HepG2 (cell line): ENCODE results near the gene IL27RA. TPM values are rescaled to one million over a fixed set of nuclear protein-coding genes. Genes with fewer than 3 reads are reported as not detected.

Experiments used
- ATAC-seq: fragments of 200-7000 bp; cut with Tn5 transposase; 3 replicates; pipeline ENCODE4 v1.9.1; 2020; ENCODE audit warnings: mild to moderate bottlenecking, moderate library complexity
- BruUV-seq: library from RNA; stranded (reverse); fragments of 400-500 nt; replicated peaks from 2 replicates; lab custom pipeline; 2021; lab: Mats Ljungman, UMichigan
- CTCF ChIA-PET: fragments of 300-600 bp; formaldehyde crosslinking; extraction: SDS; loops from one replicate; lab custom pipeline; 2021; ENCODE audit warnings: low total read pairs, inconsistent platforms, low intra/inter-chr PET ratio; lab: Yijun Ruan, JAX
- POLR2A ChIA-PET: fragments of 350-600 bp; sonication (Branson Sonifier 250); formaldehyde crosslinking; loops from one replicate; lab custom pipeline; 2020; ENCODE audit warnings: antibody characterized with exemption, inconsistent platforms; lab: Yijun Ruan, JAX
- DNase-seq: peaks from one replicate; pipeline ENCODE4 v3.0.0-alpha.2; 2015; ENCODE audit warnings: low spot score
- FAIRE-seq: peaks from 3 replicates; lab custom pipeline; 2011; peaks lifted over from hg19 to GRCh38; lab: Jason Lieb, UNC
- H2AFZ ChIP-seq: one replicate; pipeline ENCODE4 v1.6.1; 2011; ENCODE audit warnings: low read length, inconsistent platforms
- H3K27ac ChIP-seq: fragments of 300-600 bp; 3 replicates; pipeline ENCODE4 v1.8.0; 2011; ENCODE audit warnings: mixed run types, mild to moderate bottlenecking, mixed read lengths, low read length, inconsistent platforms; ENCODE audit not compliant: insufficient read depth; ENCODE audit errors: extremely low read length
- H3K27me3 ChIP-seq, 2 experiments: fragments of 200-600 bp in 1 of 2; 2 replicates in 1 of 2; 3 replicates in 1 of 2; pipeline versions ENCODE4 v1.6.0 to v1.8.0; 2011; ENCODE audit warnings: low read length in 2 of 2, mild to moderate bottlenecking in 2 of 2, moderate library complexity in 2 of 2, inconsistent platforms in 1 of 2; ENCODE audit not compliant: insufficient read depth in 2 of 2, control insufficient read depth in 1 of 2
- H3K36me3 ChIP-seq, 2 experiments: fragments of 200-600 bp in 1 of 2; replicated peaks in 1 of 2; 2 replicates in 1 of 2; 3 replicates in 1 of 2; pipeline versions ENCODE4 v1.5.1 to v1.8.0; 2011; ENCODE audit warnings: low read length in 2 of 2, inconsistent platforms in 1 of 2; ENCODE audit not compliant: insufficient read depth in 2 of 2, control insufficient read depth in 1 of 2
- H3K4me1 ChIP-seq: 2 replicates; pipeline ENCODE4 v1.5.1; 2012; ENCODE audit warnings: low read length, inconsistent platforms; ENCODE audit not compliant: insufficient read depth
- H3K4me2 ChIP-seq: 2 replicates; pipeline ENCODE4 v1.6.0; 2011; ENCODE audit warnings: low read depth, low read length, inconsistent platforms
- H3K4me3 ChIP-seq, 3 experiments: fragments of 200-600 bp in 1 of 3; sonication (generic), shearing (Covaris generic) in 1 of 3; replicated peaks in 1 of 3; 2 replicates each; pipeline ENCODE4 v1.5.1; 2011 to 2016; ENCODE audit warnings: low read length in 3 of 3, inconsistent platforms in 2 of 3, low read depth in 2 of 3, mild to moderate bottlenecking in 2 of 3, control low read depth in 1 of 3, mixed read lengths in 1 of 3; ENCODE audit not compliant: insufficient read depth in 1 of 3
- H3K79me2 ChIP-seq: one replicate; pipeline ENCODE4 v1.6.1; 2011; ENCODE audit warnings: low read length, inconsistent platforms; ENCODE audit not compliant: insufficient read depth
- H3K9ac ChIP-seq: 2 replicates; pipeline ENCODE4 v1.6.0; 2011; ENCODE audit warnings: mild to moderate bottlenecking, low read depth, low read length, inconsistent platforms; ENCODE audit not compliant: insufficient read depth
- H3K9me3 ChIP-seq: 2 replicates; pipeline ENCODE4 v1.5.1; 2012; ENCODE audit warnings: mild to moderate bottlenecking, low read length
- H4K20me1 ChIP-seq: 2 replicates; pipeline ENCODE4 v1.6.0; 2011; ENCODE audit warnings: inconsistent platforms, mild to moderate bottlenecking, low read length, moderate library complexity; ENCODE audit not compliant: insufficient read depth
- FOXC1 ChIP-seq: sonication (generic); formaldehyde crosslinking; IDR thresholded peaks from 2 replicates; pipeline ENCODE4 v1.8.0; 2022; ENCODE audit warnings: mild to moderate bottlenecking, missing genetic modification reagents, borderline replicate concordance
- FOXJ3 ChIP-seq: sonication (generic); formaldehyde crosslinking; IDR thresholded peaks from 2 replicates; pipeline ENCODE4 v1.4.0; 2020; ENCODE audit warnings: missing genetic modification reagents, mild to moderate bottlenecking, borderline replicate concordance
- KLF12 ChIP-seq: sonication (generic); formaldehyde crosslinking; IDR thresholded peaks from 2 replicates; pipeline ENCODE4 v1.4.0; 2020; ENCODE audit warnings: missing genetic modification reagents, borderline replicate concordance
- MTF1 ChIP-seq: sonication (generic); formaldehyde crosslinking; IDR thresholded peaks from 2 replicates; pipeline ENCODE4 v1.5.0; 2020; ENCODE audit warnings: missing genetic modification reagents
- PLRG1 ChIP-seq: fragments of 450-650 bp; conservative IDR thresholded peaks from 2 replicates; pipeline ENCODE4 v1.6.1; 2016
- PRMT3 ChIP-seq: sonication (generic); formaldehyde crosslinking; IDR thresholded peaks from 2 replicates; pipeline ENCODE4 v1.8.1; 2022; ENCODE audit warnings: low read depth, mild to moderate bottlenecking, moderate library complexity, missing genetic modification reagents, borderline replicate concordance
- TAF1 ChIP-seq: sonication (generic); formaldehyde crosslinking; IDR thresholded peaks from 2 replicates; pipeline ENCODE4 v1.4.0; 2020; ENCODE audit warnings: missing genetic modification reagents
- TBX3 ChIP-seq: fragments of 450-650 bp; IDR thresholded peaks from 2 replicates; pipeline ENCODE4 v1.6.1; 2017; ENCODE audit warnings: antibody characterized with exemption, mild to moderate bottlenecking, inconsistent platforms, borderline replicate concordance
- TEAD2 ChIP-seq: sonication (generic); formaldehyde crosslinking; IDR thresholded peaks from 2 replicates; pipeline ENCODE4 v1.9.0; 2021; ENCODE audit warnings: missing genetic modification reagents
- THAP9 ChIP-seq: sonication (generic); formaldehyde crosslinking; IDR thresholded peaks from 2 replicates; pipeline ENCODE4; 2020; ENCODE audit warnings: missing genetic modification reagents, mild to moderate bottlenecking, borderline replicate concordance
- ZBTB10 ChIP-seq: sonication (generic); formaldehyde crosslinking; IDR thresholded peaks from 2 replicates; pipeline ENCODE4 v1.4.0; 2020; ENCODE audit warnings: missing genetic modification reagents, borderline replicate concordance
- ZBTB21 ChIP-seq: sonication (generic); formaldehyde crosslinking; IDR thresholded peaks from 2 replicates; pipeline ENCODE4 v1.4.0; 2020; ENCODE audit warnings: missing genetic modification reagents
- ZFP36L2 ChIP-seq: sonication (generic); formaldehyde crosslinking; IDR thresholded peaks from 2 replicates; pipeline ENCODE4 v1.4.0; 2020; ENCODE audit warnings: missing genetic modification reagents
- ZFP82 ChIP-seq: sonication (generic); formaldehyde crosslinking; IDR thresholded peaks from 2 replicates; pipeline ENCODE4 v1.5.1; 2020; ENCODE audit warnings: mild to moderate bottlenecking, missing genetic modification reagents, borderline replicate concordance
- ZNF3 ChIP-seq: IDR thresholded peaks from 2 replicates; pipeline ENCODE4 v1.7.0; 2017; ENCODE audit warnings: inconsistent platforms
- ZNF33A ChIP-seq: sonication (generic); formaldehyde crosslinking; IDR thresholded peaks from 2 replicates; pipeline ENCODE4 v1.5.1; 2020; ENCODE audit warnings: missing genetic modification reagents, mild to moderate bottlenecking, moderate library complexity, borderline replicate concordance
- ZNF382 ChIP-seq: sonication (generic); formaldehyde crosslinking; IDR thresholded peaks from 2 replicates; pipeline ENCODE4 v1.5.0; 2020; ENCODE audit warnings: missing genetic modification reagents, mild to moderate bottlenecking, borderline replicate concordance
- ZNF569 ChIP-seq: sonication (generic); formaldehyde crosslinking; IDR thresholded peaks from 2 replicates; pipeline ENCODE4 v1.5.0; 2020; ENCODE audit warnings: mild to moderate bottlenecking, missing genetic modification reagents, moderate library complexity, borderline replicate concordance
- WGBS: methylation state at CpG from one replicate; pipeline ENCODE4 v1.1.6; 2017; ENCODE audit warnings: low lambda C conversion rate; 5-methylcytosine and 5-hydroxymethylcytosine counted together
- in situ Hi-C: cut with HindIII; loops from 2 replicates; pipeline ENCODE4 v1.10.0; 2017; ENCODE audit warnings: low pct_unique_long_range_greater_than_20kb; ENCODE audit not compliant: extremely low pct_ligation_motif_present
- intact Hi-C: fragments of 100-400 bp; cut with micrococcal nuclease; formaldehyde crosslinking; loops from one replicate; pipeline ENCODE4 v1.10.0; 2022; ENCODE audit not compliant: unreplicated experiment
- polyA plus RNA-seq, 8 experiments: library from polyadenylated mRNA; depleted of rRNA in 3 of 8; stranded (reverse) in 7 of 8; unstranded in 1 of 8; fragments of >200 nt; fragmentation: Illumina TruSeq in 4 of 8; extraction: Trizol in 4 of 8; gene quantifications; 2 replicates each; pipeline versions ENCODE4 v1.2.1 to v1.2.3, GENCODE V29; 2011 to 2016; ENCODE audit warnings: low read depth in 4 of 8, missing spikeins in 1 of 8, mixed read lengths in 1 of 8; ENCODE audit not compliant: insufficient read depth in 1 of 8
- total RNA-seq, 5 experiments: library from RNA; depleted of rRNA; stranded (reverse); fragments of >200 nt; fragmentation: Illumina TruSeq; extraction: Trizol; gene quantifications; 2 replicates each; pipeline ENCODE4 v1.2.3, GENCODE V29; 2016; ENCODE audit warnings: low read depth in 1 of 5

Gene IL27RA
- total and polyA plus RNA-seq, 2 of the 13 experiments (the other 11 are each of a cell fraction or from before 2014, with no cell fraction given), result 3.5 to 8.1 TPM

GRCh38 chr19:14006766-14007562 lies 24.6 kb upstream of the IL27RA start:
- intact Hi-C loops (loop anchor here (1.0 to 5.0 kb wide), 2 partner anchors 55 to 65 kb away; partner anchors contain the start of genes DCAF15 and MISP3), in situ Hi-C loops (no loop called here)
- peak; percentile 46 for ATAC-seq
- Histone ChIP-seq H3K4me2 (peak overlapping the region; percentile 99), H2AFZ (peak overlapping the region; percentile 82), H3K9ac (peak overlapping the region; percentile 97), H3K9me3 (no peaks in the 10 kb centered on the region), H3K79me2 (peaks cover 5% of the 10 kb centered on the region), H3K27me3 (no peaks in the 10 kb centered on the region; a peak in 1 of 5 replicates), H3K27ac (peak overlapping the region; percentile 96), H3K4me1 (peaks cover 19% of the 10 kb centered on the region), H4K20me1 (no peaks in the 10 kb centered on the region; the same call in 1 of the 2 replicates), H3K36me3 (no peaks in the 10 kb centered on the region; a peak in 1 of 5 replicates), H3K4me3 (peak overlapping the region; percentile 69 to 91 (median 87))
- TSS peak; percentile 84 for BruUV-seq
- ChIA-PET CTCF (no interaction called here), POLR2A (interaction anchor here (0.8 to 1.8 kb wide), 12 partner anchors 8 to 160 kb away, joined by 3 to 15 read pairs (median 6); partner anchors contain the start of genes DCAF15, MISP3 and PRKACA)
- 24% methylated on average over 17 of the region's 56 CpGs for WGBS
- DNase-seq, result no peak
- no peak for FAIRE-seq
- TF ChIP-seq ZFP36L2 (CRISPR knock-in tag) (no peak; the same call in 1 of the 2 replicates), TEAD2 (CRISPR knock-in tag) (no peak), PRMT3 (no peak), ZNF33A (CRISPR knock-in tag) (no peak), ZNF382 (CRISPR knock-in tag) (no peak), ZNF569 (CRISPR knock-in tag) (no peak), FOXC1 (CRISPR knock-in tag) (peak; percentile 88), THAP9 (CRISPR knock-in tag) (no peak), PLRG1 (no peak), ZBTB10 (CRISPR knock-in tag) (no peak), FOXJ3 (no peak), KLF12 (CRISPR knock-in tag) (no peak), ZFP82 (CRISPR knock-in tag) (no peak), ZNF3 (no peak), MTF1 (no peak), ZBTB21 (CRISPR knock-in tag) (peak; percentile 100), TAF1 (CRISPR knock-in tag) (peak; percentile 78), TBX3 (no peak)
